Body of pancreas (tissue), 4 donors: ENCODE results near the gene OSBPL1A. TPM values are rescaled to one million over a fixed set of nuclear protein-coding genes. Genes with fewer than 3 reads are reported as not detected.
"Not testable (repeated sequence)": the region's sequence is repeated elsewhere in the genome, so short reads cannot be mapped to it uniquely, and the experiment has no call there.

Source experiments
- ATAC-seq: fragments of 150-250 bp; one replicate; pipeline ENCODE4 v1.9.1; 2016
- DNase-seq, 4 donors: peaks; one replicate each; pipeline ENCODE4 v3.0.0-alpha.2; 2019
- H3K27ac ChIP-seq, 4 donors: fragments of 200-600 bp; sonication (generic); 1 replicate in 3 of 4; 2 replicates in 1 of 4; pipeline versions ENCODE4 v1.5.1 to v1.6.1; 2016 to 2019; ENCODE audit warnings: mild to moderate bottlenecking in 1 of 4, mixed read lengths in 1 of 4, moderate library complexity in 1 of 4
- H3K27me3 ChIP-seq, 2 donors: fragments of 200-600 bp; sonication (generic); one replicate each; pipeline ENCODE4 v1.6.0; 2016; ENCODE audit warnings: mild to moderate bottlenecking in 1 of 2
- H3K36me3 ChIP-seq, 2 donors: fragments of 200-600 bp; sonication (generic); replicated peaks in 1 of 2; 2 replicates each; pipeline ENCODE4 v1.5.1; 2016; ENCODE audit warnings: low read depth in 2 of 2; ENCODE audit not compliant: insufficient read depth in 1 of 2
- H3K4me1 ChIP-seq: fragments of 200-600 bp; sonication (generic); one replicate; pipeline ENCODE4 v1.6.0; 2016
- H3K4me3 ChIP-seq, 2 donors: fragments of 200-600 bp; sonication (generic); 1 replicate in 1 of 2; 2 replicates in 1 of 2; pipeline ENCODE4 v1.5.1; 2016 to 2019
- H3K9me3 ChIP-seq, 3 donors: fragments of 200-600 bp; sonication (generic); 1 replicate in 2 of 3; 2 replicates in 1 of 3; pipeline ENCODE4 v1.5.1; 2016
- CTCF ChIP-seq, 7 experiments: fragments of 450-650 bp in 4 of 7; fragments of 200-600 bp in 3 of 7; sonication (generic) in 3 of 7; IDR thresholded peaks; one replicate each; pipeline ENCODE4 v1.5.1; 2016 to 2019; ENCODE audit warnings: antibody characterized with exemption in 7 of 7
- POLR2A ChIP-seq, 3 donors: fragments of 450-650 bp; IDR thresholded peaks; one replicate each; pipeline ENCODE4 v1.6.1; 2016; ENCODE audit warnings: antibody characterized with exemption in 3 of 3, mild to moderate bottlenecking in 2 of 3
- WGBS, 2 donors: methylation state at CpG; one replicate each; pipeline ENCODE4 v1.1.5; 2017; 5-methylcytosine and 5-hydroxymethylcytosine counted together
- intact Hi-C: fragments of 100-400 bp; cut with DNase I; formaldehyde crosslinking; loops from one replicate; pipeline ENCODE4 v1.15.1; 2023
- total RNA-seq, 2 donors: library from RNA; depleted of rRNA; stranded (reverse); fragments of >200 nt; gene quantifications; one replicate each; pipeline ENCODE4 v1.1.0, GENCODE V29; 2016

Gene OSBPL1A
- total RNA-seq, 2 donors from 2014 or later, result 20.5 to 78.4 TPM

GRCh38 chr18:24366328-24366727, 31.3 kb downstream of the OSBPL1A start:
- intact Hi-C loops, result no loop called here
- DNase-seq (no peak), ATAC-seq (no peak)
- no peaks in the 10 kb centered on the region for H3K27me3 ChIP-seq
- WGBS, 2 donors, result 82 to 92% methylated on average over 3 of the region's 3 CpGs
- H3K36me3 ChIP-seq, result no peaks in the 10 kb centered on the region
- H3K4me1 ChIP-seq, result no peaks in the 10 kb centered on the region
- H3K4me3 ChIP-seq, result no peak overlapping the region
- no peak for TF ChIP-seq POLR2A (IDR thresholded peaks at IDR 0.05)
- no peak for TF ChIP-seq CTCF (IDR thresholded peaks at IDR 0.05)
- H3K9me3 ChIP-seq, result no peaks in the 10 kb centered on the region
- no peak overlapping the region for H3K27ac ChIP-seq

- DNase-seq (no peak), ATAC-seq (no peak)
- H3K4me3 ChIP-seq, result no peak overlapping the region
- TF ChIP-seq CTCF (IDR thresholded peaks at IDR 0.05) (no peak), POLR2A (IDR thresholded peaks at IDR 0.05) (no peak)
- 92 to 100% methylated on average over 1 of the region's 1 CpG for WGBS, 2 donors
- H3K27me3 ChIP-seq, result no peaks in the 10 kb centered on the region
- intact Hi-C loops, result no loop called here
- H3K27ac ChIP-seq, result no peak overlapping the region
- peaks cover 4% of the 10 kb centered on the region for H3K4me1 ChIP-seq
- no peaks in the 10 kb centered on the region for H3K36me3 ChIP-seq
- no peaks in the 10 kb centered on the region for H3K9me3 ChIP-seq
Measured at GRCh38 chr18:24364177-24364576, 33.4 kb downstream of the OSBPL1A start.

- 86 to 100% methylated on average over 1 of the region's 1 CpG for WGBS, 2 donors
- Histone ChIP-seq H3K4me3 (no peak overlapping the region), H3K36me3 (no peaks in the 10 kb centered on the region), H3K27me3 (no peaks in the 10 kb centered on the region), H3K27ac (no peak overlapping the region), H3K9me3 (no peaks in the 10 kb centered on the region), H3K4me1 (peaks cover 4% of the 10 kb centered on the region)
- no peak for TF ChIP-seq CTCF (IDR thresholded peaks at IDR 0.05)
- TF ChIP-seq POLR2A (IDR thresholded peaks at IDR 0.05), result no peak
- intact Hi-C loops, result no loop called here
- no peak for DNase-seq
- ATAC-seq, result no peak
Measured at GRCh38 chr18:24362757-24363156, 34.9 kb downstream of the OSBPL1A start.

GRCh38 chr18:24359787-24360530, 37.7 kb downstream of the OSBPL1A start:
- intact Hi-C loops, result loop anchor here (5.0 kb wide), 1 partner anchor 132 kb away; no protein-coding TSS in a partner anchor
- ATAC-seq, result peak; percentile 73
- DNase-seq, result peak in 2 of 4 donors; percentile 8
- 18 to 26% methylated on average over 9 of the region's 9 CpGs for WGBS, 2 donors
- H3K27ac ChIP-seq, H3K4me3 ChIP-seq, H3K36me3 ChIP-seq, H3K27me3 ChIP-seq, H3K9me3 ChIP-seq, H3K4me1 ChIP-seq: not testable (repeated sequence)
- peak; percentile 56 to 75 (median 68) for TF ChIP-seq CTCF (IDR thresholded peaks at IDR 0.05)

GRCh38 chr18:24354278-24354677, 43.3 kb downstream of the OSBPL1A start:
- no peak for TF ChIP-seq POLR2A (IDR thresholded peaks at IDR 0.05)
- no peak for TF ChIP-seq CTCF (IDR thresholded peaks at IDR 0.05)

More at GRCh38 chr18:24354278-24354677, 43.3 kb downstream of the OSBPL1A start:
- DNase-seq, result no peak
- WGBS, 2 donors, result 79 to 82% methylated on average over 6 of the region's 6 CpGs
- Histone ChIP-seq H3K4me3 (no peak overlapping the region), H3K9me3 (no peaks in the 10 kb centered on the region), H3K36me3 (no peaks in the 10 kb centered on the region), H3K27me3 (no peaks in the 10 kb centered on the region), H3K27ac (no peak overlapping the region), H3K4me1 (no peaks in the 10 kb centered on the region)
- ATAC-seq, result no peak
- intact Hi-C loops, result no loop called here
